Fibroblast of lung (primary cell): ENCODE measurements around the gene RASSF9.

ENCODE experiments used
- EZH2 ChIP-seq: IDR thresholded peaks from 2 replicates; pipeline ENCODE4 v1.5.1; 2012; ENCODE audit warnings: low read length, control low read depth, mild to moderate bottlenecking; ENCODE audit errors: missing control alignments
- TF ChIP-seq, protein P1 (sequence below), 2 donors: IDR thresholded peaks in 1 of 2; conservative IDR thresholded peaks in 1 of 2; 1 replicate in 1 of 2; 2 replicates in 1 of 2; pipeline ENCODE4 v1.5.1; 2011 to 2012; ENCODE audit warnings: low read length in 2 of 2, control low read depth in 1 of 2, inconsistent platforms in 1 of 2, low read depth in 1 of 2, mild to moderate bottlenecking in 1 of 2

DNA sequence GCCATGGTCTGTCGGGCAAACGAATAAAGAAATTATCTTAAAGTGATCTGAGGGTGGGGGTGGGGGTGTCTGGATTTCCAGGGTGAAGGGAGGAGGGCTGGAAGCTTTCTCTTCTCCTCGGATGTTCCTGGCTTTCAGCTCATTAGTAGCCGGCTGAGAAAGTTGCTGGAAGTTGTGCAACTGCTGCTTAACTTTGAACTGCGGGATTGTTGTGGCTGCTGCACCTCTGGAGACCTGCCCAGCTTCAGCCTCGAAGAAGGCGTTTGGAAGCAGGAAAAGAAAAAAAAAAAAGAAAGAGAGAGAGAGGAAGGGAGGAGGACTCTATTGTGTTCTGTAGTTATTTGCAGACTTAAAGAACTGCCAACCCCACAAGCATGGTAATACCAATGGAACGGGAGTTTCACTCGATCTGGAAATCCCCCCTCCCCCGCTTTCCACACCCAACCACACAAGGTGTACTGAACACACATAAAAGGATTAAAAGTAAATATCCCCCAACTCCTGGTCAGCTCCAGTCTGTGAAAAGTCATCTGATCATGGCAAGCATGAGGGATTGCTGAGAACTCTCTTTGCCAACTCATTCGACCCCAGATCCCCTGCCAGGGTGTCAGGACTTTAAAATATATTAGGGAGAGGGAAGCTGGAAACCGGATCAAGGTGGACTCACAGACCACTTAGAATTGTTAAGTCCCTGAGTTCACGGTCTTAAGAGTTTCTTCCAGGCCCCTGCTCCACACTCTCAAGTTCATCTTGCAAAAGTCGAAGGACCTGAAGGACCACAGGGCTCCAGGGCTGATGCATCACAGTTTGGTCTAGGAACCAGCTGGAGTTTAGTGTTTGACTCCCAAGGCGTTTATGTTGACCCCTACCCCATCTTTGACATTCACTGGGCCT lies at the start of gene RASSF9:
- TF ChIP-seq, protein P1, sequence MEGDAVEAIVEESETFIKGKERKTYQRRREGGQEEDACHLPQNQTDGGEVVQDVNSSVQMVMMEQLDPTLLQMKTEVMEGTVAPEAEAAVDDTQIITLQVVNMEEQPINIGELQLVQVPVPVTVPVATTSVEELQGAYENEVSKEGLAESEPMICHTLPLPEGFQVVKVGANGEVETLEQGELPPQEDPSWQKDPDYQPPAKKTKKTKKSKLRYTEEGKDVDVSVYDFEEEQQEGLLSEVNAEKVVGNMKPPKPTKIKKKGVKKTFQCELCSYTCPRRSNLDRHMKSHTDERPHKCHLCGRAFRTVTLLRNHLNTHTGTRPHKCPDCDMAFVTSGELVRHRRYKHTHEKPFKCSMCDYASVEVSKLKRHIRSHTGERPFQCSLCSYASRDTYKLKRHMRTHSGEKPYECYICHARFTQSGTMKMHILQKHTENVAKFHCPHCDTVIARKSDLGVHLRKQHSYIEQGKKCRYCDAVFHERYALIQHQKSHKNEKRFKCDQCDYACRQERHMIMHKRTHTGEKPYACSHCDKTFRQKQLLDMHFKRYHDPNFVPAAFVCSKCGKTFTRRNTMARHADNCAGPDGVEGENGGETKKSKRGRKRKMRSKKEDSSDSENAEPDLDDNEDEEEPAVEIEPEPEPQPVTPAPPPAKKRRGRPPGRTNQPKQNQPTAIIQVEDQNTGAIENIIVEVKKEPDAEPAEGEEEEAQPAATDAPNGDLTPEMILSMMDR (conservative IDR thresholded peaks at IDR 0.05 in 1 of 2, IDR thresholded peaks at IDR 0.05 in 1 of 2; ENCODE audit: low read depth in 1 of 2, low read length in 2 of 2) = no peak
- no peak for TF ChIP-seq EZH2
